Middle frontal gyrus (tissue), 1 donor: Measurements from ENCODE around the gene KYNU.
"Not testable (repeated sequence)": the region's sequence is repeated elsewhere in the genome, so short reads cannot be mapped to it uniquely, and the experiment has no call there.

ENCODE experiments used
- DNase-seq: peaks from one replicate; pipeline ENCODE4 v3.0.0-alpha.2; 2015; ENCODE audit warnings: low spot score; ENCODE audit errors: extremely low spot score

Gene KYNU

DNA sequence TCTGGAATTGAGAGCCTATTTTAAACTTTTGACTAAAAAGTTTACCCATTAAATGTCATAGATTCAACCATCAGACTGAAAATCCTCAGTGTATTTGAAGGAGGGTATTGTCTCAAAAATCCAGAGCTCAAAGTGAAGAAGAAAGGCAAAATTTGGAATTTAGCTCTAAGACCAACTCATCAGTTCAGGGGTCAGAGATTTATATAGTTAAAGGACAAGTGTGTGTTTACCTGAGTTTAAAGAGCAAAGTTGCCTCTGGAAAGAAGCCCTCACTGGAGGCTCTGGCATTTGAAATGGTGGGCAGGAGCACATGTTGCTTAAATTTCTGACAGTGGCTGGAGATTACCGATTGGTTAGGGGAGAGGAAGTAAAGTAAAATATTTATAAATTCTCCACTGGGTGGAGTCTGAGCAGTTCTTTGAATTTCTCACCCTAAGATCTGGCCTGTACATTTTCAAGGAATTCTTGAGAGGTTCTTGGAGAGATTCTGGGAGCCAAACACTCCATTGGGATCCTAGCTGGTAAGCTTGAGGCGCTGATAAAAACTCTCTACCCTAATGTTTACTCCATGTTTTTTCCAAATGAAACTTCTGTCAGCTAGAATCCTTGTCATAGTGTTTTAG is at the start of gene KYNU:
TSS of gene KYNU (plus strand) at position 449 of the 623 bp plus-strand sequence. CDS start 7,704 bp downstream, outside the sequence.
- DNase-seq, result no peak

- no peak for DNase-seq
Observed at GRCh38 chr2:142834021-142834420, 43.4 kb upstream of the KYNU start.

- DNase-seq, result no peak
Observed at GRCh38 chr2:142840436-142840835, 37.0 kb upstream of the KYNU start.

DNA sequence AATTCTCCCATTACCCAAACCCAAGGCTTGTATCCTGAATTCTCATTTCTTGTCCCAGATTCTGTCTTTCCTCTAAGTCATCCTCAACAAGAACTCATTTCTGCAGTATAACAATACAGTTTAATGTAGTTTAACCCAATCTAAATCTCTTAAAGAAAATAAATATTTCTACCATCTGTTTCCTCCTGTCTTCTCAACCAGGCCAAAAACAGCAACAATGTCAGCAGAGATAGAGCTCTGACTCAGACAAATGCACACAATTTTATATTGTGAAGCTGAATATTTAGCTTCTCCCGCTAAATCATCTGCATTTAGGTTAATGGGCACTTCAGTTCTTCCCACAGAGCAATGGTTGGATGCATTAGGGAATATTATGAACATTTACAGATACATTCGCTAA is 35.7 kb upstream of the KYNU start:
- DNase-seq, result no peak

- no peak for DNase-seq
Observed at GRCh38 chr2:142842369-142842768, 35.1 kb upstream of the KYNU start.

DNA sequence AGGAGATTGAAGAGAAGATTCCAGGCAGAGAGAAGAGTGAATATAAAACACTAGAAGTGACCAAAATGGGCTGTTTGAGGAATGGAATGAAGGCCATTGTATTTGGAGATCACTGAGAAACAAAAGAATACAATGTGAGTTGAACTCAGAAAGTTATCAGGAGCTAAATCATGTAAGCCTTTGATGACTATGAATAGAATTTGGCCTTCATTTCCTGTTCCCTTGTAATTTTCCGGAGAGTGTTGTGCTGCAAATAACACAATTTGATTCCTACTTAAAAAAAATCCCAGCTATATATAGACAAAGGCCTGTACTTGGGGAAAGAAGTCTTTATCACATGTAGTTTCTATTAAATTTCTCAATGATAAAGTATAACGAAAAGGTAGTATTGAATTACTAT is 33.7 kb upstream of the KYNU start:
- DNase-seq, result no peak

DNA sequence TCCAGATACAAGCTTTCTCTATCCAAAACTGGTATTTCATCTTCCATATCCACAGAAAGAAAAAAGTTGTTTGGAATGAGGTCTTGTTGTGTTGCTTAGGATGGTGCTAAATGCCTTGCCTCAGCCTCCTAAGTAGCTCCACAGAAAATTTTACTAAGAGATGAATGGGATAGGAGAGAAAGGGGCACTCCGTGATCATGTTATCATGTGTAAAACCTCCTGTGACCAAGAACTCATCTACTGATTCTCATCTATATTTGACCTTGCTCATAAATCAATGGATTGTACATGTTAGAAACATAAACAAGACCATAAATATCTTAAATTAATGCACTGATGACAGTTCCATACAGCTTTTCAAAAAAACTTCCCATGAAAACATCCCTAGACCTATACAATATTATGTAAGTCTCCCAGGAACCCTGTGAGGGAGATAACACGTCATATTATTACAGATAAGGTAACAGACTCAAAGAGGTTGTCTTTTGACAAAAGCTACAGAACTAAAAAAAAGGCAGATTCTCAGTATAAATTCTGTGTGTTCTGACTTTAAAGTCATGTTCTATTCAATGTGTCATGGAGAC is 29.3 kb upstream of the KYNU start:
- DNase-seq, result no peak

DNA sequence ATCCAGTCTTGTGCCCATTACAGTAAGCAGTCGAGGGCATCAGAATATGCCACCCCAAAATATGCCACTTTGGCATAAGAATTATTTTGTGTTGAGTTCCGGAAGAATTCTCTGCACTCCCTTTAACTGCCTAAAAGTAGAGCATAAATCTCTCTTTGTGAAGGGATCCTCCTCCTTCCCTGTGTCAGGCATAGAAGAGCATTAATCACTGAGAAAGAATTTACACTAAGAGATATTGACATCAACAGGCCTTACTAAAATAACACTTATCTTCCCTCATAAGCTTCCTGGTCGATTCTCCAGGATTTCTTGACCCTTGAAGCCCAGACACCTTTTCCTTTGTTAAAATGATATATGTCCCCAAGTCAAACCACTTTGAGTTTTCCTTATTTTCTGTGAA is 27.6 kb upstream of the KYNU start:
- no peak for DNase-seq

DNA sequence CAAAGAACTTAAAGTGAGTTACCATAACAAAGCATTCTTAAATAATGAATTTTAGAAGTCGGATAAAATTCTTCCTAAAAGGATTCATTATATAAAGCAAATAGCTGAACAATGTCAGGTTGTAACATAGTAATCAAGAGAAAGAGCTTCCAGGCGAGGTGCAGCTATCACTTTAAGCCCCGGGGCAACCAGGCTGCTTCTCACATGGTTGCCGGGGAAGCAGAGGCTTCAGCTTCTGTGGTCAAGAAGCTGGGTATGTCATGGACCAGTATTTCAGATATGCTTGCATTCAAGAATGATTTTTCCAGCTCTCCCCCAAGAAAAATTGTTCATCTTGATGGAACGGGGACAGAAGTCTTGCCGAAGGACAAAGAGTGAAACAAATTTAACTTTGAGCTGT is 23.6 kb upstream of the KYNU start:
- no peak for DNase-seq

DNA sequence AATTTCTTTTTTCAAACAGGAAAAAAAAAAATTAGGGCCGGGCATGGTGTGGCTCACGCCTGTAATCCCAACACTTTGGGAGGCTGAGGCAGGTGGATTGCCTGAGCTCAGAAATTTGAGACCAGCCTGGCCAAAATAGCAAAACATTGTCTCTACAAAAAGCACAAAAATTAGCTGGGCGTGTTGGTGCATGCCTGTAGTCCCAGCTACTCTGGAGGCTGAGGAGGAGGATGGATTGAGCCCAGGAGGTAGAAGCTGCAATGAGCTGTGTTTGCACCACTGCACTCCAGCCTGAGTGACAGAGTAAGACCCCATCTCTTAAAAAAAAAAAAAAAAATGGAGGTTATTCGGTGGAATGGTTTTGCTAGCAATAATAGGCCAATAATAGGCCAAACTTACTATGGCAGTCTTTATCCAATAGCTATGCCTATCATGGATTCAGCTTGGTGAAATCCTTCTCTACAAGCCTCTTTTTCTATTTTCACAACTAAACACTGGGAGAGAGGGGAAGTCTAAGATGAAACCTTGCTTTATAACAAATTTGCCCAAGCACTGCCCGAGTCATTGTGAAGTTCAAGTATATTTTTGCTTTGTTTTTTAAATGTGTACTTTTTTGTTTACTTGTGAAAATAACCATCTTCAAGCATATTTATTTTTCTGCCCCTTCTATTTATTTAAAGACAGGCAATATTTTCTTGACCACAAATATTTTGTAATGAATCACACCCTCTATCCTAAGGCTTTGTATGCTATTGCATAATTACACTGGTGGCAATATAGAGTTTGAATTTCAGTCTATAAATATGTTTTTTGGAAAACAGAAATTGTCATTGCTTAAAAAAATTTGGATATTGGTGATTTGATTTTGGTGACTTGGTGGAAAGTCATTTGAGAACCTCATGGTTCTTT is 20.0 kb upstream of the KYNU start:
- DNase-seq, result no peak

GRCh38 chr2:142858961-142859360 is 18.5 kb upstream of the KYNU start:
- DNase-seq, result no peak

- DNase-seq, result no peak
Observed at GRCh38 chr2:142862299-142862698, 15.2 kb upstream of the KYNU start.

DNA sequence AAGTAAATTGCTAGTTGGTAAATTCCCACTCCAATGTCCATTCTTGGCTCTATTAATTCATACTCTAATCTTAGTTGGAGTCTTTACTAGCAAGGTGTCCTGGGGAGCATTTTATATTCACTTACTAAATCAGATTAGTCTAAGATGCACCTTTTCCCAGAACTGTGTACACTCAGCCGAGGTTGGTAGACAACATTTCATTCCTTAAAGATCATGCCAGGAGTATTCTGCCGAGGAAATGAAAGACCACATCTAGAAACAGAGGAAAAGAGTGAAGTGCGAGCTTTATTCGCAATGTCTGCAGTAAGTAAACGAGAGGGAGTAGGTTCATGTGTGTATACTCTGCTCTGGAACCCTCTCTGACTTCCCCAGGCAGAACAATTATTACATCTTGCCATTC is 14.6 kb upstream of the KYNU start:
- no peak for DNase-seq

GRCh38 chr2:142863485-142863961 is 13.9 kb upstream of the KYNU start:
- DNase-seq, result no peak

GRCh38 chr2:142864605-142865004 is 12.9 kb upstream of the KYNU start:
- DNase-seq, result not testable (repeated sequence)

GRCh38 chr2:142865924-142866323 is 11.5 kb upstream of the KYNU start:
- no peak for DNase-seq

GRCh38 chr2:142866426-142866825 is 11.0 kb upstream of the KYNU start:
- no peak for DNase-seq

GRCh38 chr2:142867136-142867535 is 10.3 kb upstream of the KYNU start:
- no peak for DNase-seq

GRCh38 chr2:142868229-142868762 is 9.2 kb upstream of the KYNU start:
- no peak for DNase-seq

GRCh38 chr2:142869065-142869460 is 8.4 kb upstream of the KYNU start:
- DNase-seq, result not testable (repeated sequence)

- DNase-seq, result no peak
Observed at GRCh38 chr2:142869461-142870106, 7.9 kb upstream of the KYNU start.
